Activated T-cell treated with anti-CD3 and anti-CD28 coated beads, Interleukin-2, amount 50 U/mL, for 72 hours (primary cell): ENCODE results near the gene C6orf136. TPM values are rescaled to one million over a fixed set of nuclear protein-coding genes. Genes with fewer than 3 reads are reported as not detected.

Source experiments
- ATAC-seq, 2 donors: fragments of 150-1000 bp; cut with Tn5 transposase; replicated peaks in 1 of 2; 2 replicates each; pipeline ENCODE4 v1.10.0; 2021; ENCODE audit warnings: moderate library complexity in 2 of 2, mild to moderate bottlenecking in 1 of 2
- DNase-seq, 2 donors: peaks; one replicate each; pipeline ENCODE4 v3.0.0; 2021 to 2022; ENCODE audit warnings: mixed read lengths in 1 of 2
- H3K27ac Mint-ChIP-seq: one replicate; pipeline ENCODE4 v1.8.0; 2022; ENCODE audit warnings: mild to moderate bottlenecking, moderate library complexity, mixed read lengths
- H3K27me3 Mint-ChIP-seq: one replicate; pipeline ENCODE4 v1.8.0; 2022; ENCODE audit warnings: low read depth, mixed read lengths
- H3K36me3 Mint-ChIP-seq, 2 donors: one replicate each; pipeline ENCODE4 v1.8.0; 2022; ENCODE audit warnings: mixed read lengths in 2 of 2, mild to moderate bottlenecking in 1 of 2; ENCODE audit not compliant: insufficient read depth in 2 of 2
- H3K4me1 Mint-ChIP-seq: one replicate; pipeline ENCODE4 v1.8.0; 2022; ENCODE audit warnings: low read depth, mixed read lengths
- H3K4me3 Mint-ChIP-seq, 2 donors: one replicate each; pipeline ENCODE4 v1.8.0; 2022; ENCODE audit warnings: mild to moderate bottlenecking in 2 of 2, mixed read lengths in 2 of 2, moderate library complexity in 2 of 2
- H3K9me3 Mint-ChIP-seq, 2 donors: one replicate each; pipeline ENCODE4 v1.8.0; 2022; ENCODE audit warnings: mixed read lengths in 2 of 2
- total RNA-seq, 2 donors: library from RNA; stranded (reverse); gene quantifications; one replicate each; pipeline ENCODE4 v1.2.3, GENCODE V29; 2022

C6orf136 gene
- total RNA-seq, 2 donors from 2014 or later, result 25.8 to 36.0 TPM

DNA sequence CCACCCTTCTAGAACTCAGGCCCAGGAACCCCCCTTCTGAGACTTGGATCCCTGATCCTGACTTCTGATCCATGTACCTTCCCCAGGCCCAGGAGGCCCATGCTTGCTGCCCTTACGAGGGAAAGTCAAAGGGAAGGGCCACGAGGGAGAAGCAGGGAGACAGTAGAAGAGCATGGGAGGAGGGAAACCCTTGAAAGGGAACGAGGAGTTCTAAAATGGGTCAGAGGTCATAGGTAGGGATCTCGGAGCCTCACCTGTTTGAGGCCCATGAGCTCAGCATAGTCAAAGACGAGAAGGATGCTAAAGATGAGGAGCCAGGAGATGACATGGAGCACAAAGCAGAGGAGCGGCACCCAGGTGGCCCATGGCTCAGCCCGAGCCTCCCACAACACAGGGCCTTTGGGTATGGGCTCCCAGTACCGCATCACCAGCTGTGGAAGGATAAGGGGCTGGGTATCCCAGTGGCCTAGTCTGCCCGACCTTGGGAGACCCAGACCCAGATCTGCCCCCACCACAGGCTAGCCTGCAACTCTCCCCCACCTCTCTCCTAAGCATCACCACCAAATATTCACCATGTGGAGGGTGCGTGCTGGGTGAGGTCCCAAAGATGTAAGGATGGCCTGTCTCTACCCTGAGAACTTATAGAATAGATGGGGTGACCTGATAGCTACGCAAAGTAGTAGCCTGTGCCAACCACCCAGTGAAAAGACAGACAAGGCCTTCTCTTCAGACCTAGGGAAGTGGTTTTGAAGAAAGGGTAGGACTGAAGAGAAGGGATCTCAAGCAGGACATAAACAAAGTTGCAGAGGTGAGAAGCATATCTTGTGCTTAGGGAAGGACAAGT lies 42.3 kb downstream of the C6orf136 start:
- DNase-seq (no peak), ATAC-seq (no peak)
- Mint-ChIP-seq H3K27ac (peak overlapping the region; percentile 27), H3K9me3 (no peaks in the 10 kb centered on the region), H3K36me3 (peaks cover 16 to 22% of the 10 kb centered on the region in 2 donors), H3K4me1 (peaks cover 41% of the 10 kb centered on the region), H3K27me3 (no peaks in the 10 kb centered on the region), H3K4me3 (peak overlapping the region; percentile 96 to 98)

- Mint-ChIP-seq H3K36me3 (peaks cover 13 to 18% of the 10 kb centered on the region in 2 donors), H3K4me1 (peaks cover 41% of the 10 kb centered on the region), H3K4me3 (peak overlapping the region; percentile 96 to 98), H3K27ac (peak overlapping the region; percentile 92), H3K9me3 (no peaks in the 10 kb centered on the region), H3K27me3 (no peaks in the 10 kb centered on the region)
- DNase-seq (no peak), ATAC-seq (no peak)
Observed at GRCh38 chr6:30689985-30690384, 43.1 kb downstream of the C6orf136 start.

DNA sequence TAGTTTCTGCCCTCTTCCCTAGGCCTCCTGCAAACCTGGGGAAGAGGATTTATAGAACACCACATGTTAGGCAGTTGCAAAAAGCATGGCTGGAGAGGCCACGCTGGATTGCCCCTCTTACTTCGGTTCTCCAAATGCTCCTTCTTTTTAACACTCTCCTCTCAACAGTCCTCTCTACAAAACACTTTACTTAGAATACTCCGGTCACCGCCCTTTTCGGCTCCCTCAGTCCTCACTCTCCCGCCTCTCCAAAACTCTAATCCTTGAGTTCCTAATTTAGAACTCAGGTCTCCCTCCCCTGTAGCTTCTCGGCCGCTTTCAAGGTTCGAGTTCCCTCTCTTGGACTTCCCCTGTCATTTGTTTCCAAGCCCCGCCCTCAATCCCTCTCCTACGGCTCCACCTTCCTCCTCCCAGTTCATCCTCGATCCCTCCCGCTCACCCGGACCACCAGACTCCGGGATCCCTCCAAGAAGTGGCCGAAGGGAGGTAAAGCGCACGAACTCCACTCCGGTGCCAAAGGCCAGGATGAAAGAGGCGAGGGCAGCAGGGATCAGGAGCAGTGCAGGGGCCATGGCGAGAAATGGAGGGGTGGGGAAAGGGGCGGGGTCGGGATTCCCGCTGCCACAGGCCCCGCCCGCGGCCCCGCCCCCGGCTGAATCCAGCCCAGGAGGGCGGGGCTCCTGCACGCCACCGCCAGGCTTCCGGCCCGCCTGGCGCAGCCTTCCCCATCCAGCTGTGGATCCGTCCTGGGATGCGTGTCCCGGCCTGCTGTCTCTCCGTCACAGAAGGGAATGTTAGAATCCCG lies 43.7 kb downstream of the C6orf136 start, which contains the start of gene NRM:
Gene NRM, minus strand, starts transcription at position 582 of the 805 bp plus-strand sequence. Its CDS starts 10 bp downstream, at position 572.
- H3K36me3 Mint-ChIP-seq, result peaks cover 7 to 11% of the 10 kb centered on the region in 2 donors
- ATAC-seq, result peak; percentile 46 to 55
- peak within 1 kb of the TSS; percentile 92 for H3K27ac Mint-ChIP-seq
- peak; percentile 77 to 86 for DNase-seq
- no peaks in the 10 kb centered on the region for H3K27me3 Mint-ChIP-seq
- H3K4me3 Mint-ChIP-seq, result peak within 1 kb of the TSS; percentile 96 to 98
- H3K9me3 Mint-ChIP-seq, result no peaks in the 10 kb centered on the region
- peaks cover 41% of the 10 kb centered on the region for H3K4me1 Mint-ChIP-seq

- Mint-ChIP-seq H3K27ac (peak overlapping the region; percentile 34), H3K4me1 (peaks cover 41% of the 10 kb centered on the region), H3K36me3 (peaks cover 1 to 4% of the 10 kb centered on the region in 2 donors), H3K4me3 (peak overlapping the region; percentile 96 to 98), H3K27me3 (no peaks in the 10 kb centered on the region), H3K9me3 (no peaks in the 10 kb centered on the region)
- no peak for ATAC-seq
- no peak for DNase-seq
Observed at GRCh38 chr6:30691208-30691847, 44.4 kb downstream of the C6orf136 start.

DNA sequence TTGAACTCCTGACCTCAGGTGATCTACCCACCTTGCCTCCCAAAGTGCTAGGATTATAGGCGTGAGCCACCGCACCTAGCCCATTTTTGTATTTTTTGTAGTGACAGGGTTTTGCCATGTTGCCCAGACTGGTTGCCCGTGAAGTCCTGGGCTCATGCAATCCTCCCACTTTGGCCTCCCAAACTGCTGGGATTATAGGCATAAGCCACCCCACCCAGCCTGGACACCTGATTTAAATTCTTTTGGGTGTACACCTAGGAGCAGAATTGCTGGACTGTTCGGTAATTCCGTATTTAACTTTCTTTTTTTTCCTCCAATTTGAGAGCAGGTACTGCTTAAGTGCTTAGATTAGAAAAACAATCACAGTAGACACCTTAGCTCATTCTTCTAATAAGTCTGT lies 49.5 kb downstream of the C6orf136 start:
- Mint-ChIP-seq H3K36me3 (peaks cover 0 to 2% of the 10 kb centered on the region in 2 donors), H3K4me3 (no peak overlapping the region), H3K27me3 (no peaks in the 10 kb centered on the region), H3K27ac (no peak overlapping the region), H3K9me3 (no peaks in the 10 kb centered on the region), H3K4me1 (peaks cover 10% of the 10 kb centered on the region)
- DNase-seq (no peak), ATAC-seq (no peak)

DNA sequence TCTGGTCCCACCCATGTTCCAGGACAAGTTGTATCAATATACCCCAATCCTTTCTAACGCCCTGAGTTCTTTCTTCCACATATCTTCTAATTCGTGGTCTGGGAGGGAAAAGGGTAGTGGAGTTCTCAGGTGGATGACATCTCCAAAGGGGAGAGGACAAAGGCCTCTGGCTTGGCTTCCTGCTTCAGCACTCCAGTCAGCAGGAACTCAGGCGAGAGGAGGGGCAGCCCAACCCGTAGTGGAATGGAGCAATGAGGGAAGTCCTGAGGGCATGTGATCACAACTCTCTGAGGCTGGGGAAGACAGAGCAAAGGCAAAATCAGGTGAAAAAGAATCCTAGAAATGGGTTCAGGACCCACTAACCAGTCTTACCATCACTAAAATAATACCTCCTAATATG lies 53.4 kb downstream of the C6orf136 start:
- H3K4me3 Mint-ChIP-seq, result no peak overlapping the region
- H3K4me1 Mint-ChIP-seq, result peaks cover 7% of the 10 kb centered on the region
- no peak for DNase-seq
- ATAC-seq, result no peak
- H3K27ac Mint-ChIP-seq, result no peak overlapping the region
- no peaks in the 10 kb centered on the region for H3K9me3 Mint-ChIP-seq
- H3K27me3 Mint-ChIP-seq, result no peaks in the 10 kb centered on the region
- peaks cover 7 to 12% of the 10 kb centered on the region in 2 donors for H3K36me3 Mint-ChIP-seq

Other genes starting within 250 kb of the C6orf136 start
- 100 to 1,000 TPM; 713 to 829 TPM for gene HLA-E, start 157.6 kb upstream of the C6orf136 start, total RNA-seq
- 100 to 1,000 TPM; 114 to 121 TPM for gene GNL1, start 90.6 kb upstream of the C6orf136 start, total RNA-seq
- gene PRR3, start 89.8 kb upstream of the C6orf136 start, total RNA-seq, result 10 to 100 TPM; 23.0 to 31.8 TPM
- 10 to 100 TPM; 64.6 to 68.1 TPM for gene ABCF1, start 75.7 kb upstream of the C6orf136 start, total RNA-seq
- 100 to 1,000 TPM; 138 to 154 TPM for gene PPP1R10, start 29.9 kb upstream of the C6orf136 start, total RNA-seq
- 100 to 1,000 TPM; 109 to 132 TPM for gene MRPS18B, start 29.3 kb upstream of the C6orf136 start, total RNA-seq
- 10 to 100 TPM in 1 of 2 donors, 1 to 10 TPM in 1; 8.3 to 14.2 TPM for gene ATAT1, start 20.3 kb upstream of the C6orf136 start, total RNA-seq
- 10 to 100 TPM; 39.2 to 43.0 TPM for gene DHX16, start 25.9 kb downstream of the C6orf136 start, total RNA-seq
- 100 to 1,000 TPM; 179 to 200 TPM for gene PPP1R18, start 39.5 kb downstream of the C6orf136 start, total RNA-seq
- 10 to 100 TPM; 26.9 to 29.6 TPM for gene NRM, start 43.9 kb downstream of the C6orf136 start, total RNA-seq
- gene MDC1, start 70.1 kb downstream of the C6orf136 start, total RNA-seq, result 100 to 1,000 TPM; 102 to 127 TPM
- 100 to 1,000 TPM; 668 to 724 TPM for gene TUBB, start 73.2 kb downstream of the C6orf136 start, total RNA-seq
- gene FLOT1, start 95.6 kb downstream of the C6orf136 start, total RNA-seq, result 100 to 1,000 TPM; 293 to 319 TPM
- gene IER3, start 97.4 kb downstream of the C6orf136 start, total RNA-seq, result 100 to 1,000 TPM; 174 to 197 TPM
- gene DDR1, start 237.4 kb downstream of the C6orf136 start, total RNA-seq, result 10 to 100 TPM in 1 of 2 donors, 1 to 10 TPM in 1; 9.4 to 11.6 TPM